Fibroblast of lung (primary cell): ENCODE results near the gene CAPN3. TPM values are rescaled to one million over a fixed set of nuclear protein-coding genes. Genes with fewer than 3 reads are reported as not detected.

ENCODE experiments used
- DNase-seq, 2 donors: peaks; one replicate each; pipeline versions ENCODE4 v3.0.0 to v3.0.0-alpha.2; 2010; ENCODE audit warnings: low read depth in 2 of 2
- H2AFZ ChIP-seq: 2 replicates; pipeline ENCODE4 v1.5.1; 2012; ENCODE audit warnings: low read length, control low read depth, inconsistent platforms
- H3K27ac ChIP-seq: 2 replicates; pipeline ENCODE4 v1.5.1; 2011; ENCODE audit warnings: low read length, control low read depth; ENCODE audit not compliant: insufficient read depth
- H3K27me3 ChIP-seq: 2 replicates; pipeline ENCODE4 v1.5.1; 2011; ENCODE audit warnings: mild to moderate bottlenecking, low read length; ENCODE audit not compliant: control insufficient read depth, insufficient read depth
- H3K36me3 ChIP-seq: 2 replicates; pipeline ENCODE4 v1.5.1; 2011; ENCODE audit warnings: low read length; ENCODE audit not compliant: control insufficient read depth, insufficient read depth
- H3K4me1 ChIP-seq: 2 replicates; pipeline ENCODE4 v1.5.1; 2011; ENCODE audit warnings: low read length; ENCODE audit not compliant: control insufficient read depth, insufficient read depth; ENCODE audit errors: extremely low read depth
- H3K4me2 ChIP-seq: 2 replicates; pipeline ENCODE4 v1.5.1; 2011; ENCODE audit warnings: low read length, control low read depth; ENCODE audit not compliant: insufficient read depth; ENCODE audit errors: extremely low read depth
- H3K4me3 ChIP-seq, 4 experiments: fragments of 200-600 bp in 1 of 4; sonication (generic) in 1 of 4; replicated peaks in 1 of 4; 2 replicates each; pipeline ENCODE4 v1.5.1; 2011 to 2016; ENCODE audit warnings: low read length in 4 of 4, low read depth in 3 of 4, mild to moderate bottlenecking in 3 of 4, control low read depth in 2 of 4, inconsistent platforms in 1 of 4, mixed read lengths in 1 of 4; ENCODE audit not compliant: insufficient read depth in 1 of 4; ENCODE audit errors: control extremely low read depth in 1 of 4
- H3K79me2 ChIP-seq: 2 replicates; pipeline ENCODE4 v1.5.1; 2012; ENCODE audit warnings: mild to moderate bottlenecking, low read length, inconsistent platforms; ENCODE audit not compliant: control insufficient read depth, insufficient read depth
- H3K9ac ChIP-seq: 2 replicates; pipeline ENCODE4 v1.5.1; 2011; ENCODE audit warnings: mild to moderate bottlenecking, low read length, control low read depth; ENCODE audit not compliant: insufficient read depth
- H3K9me3 ChIP-seq: 2 replicates; pipeline ENCODE4 v1.5.1; 2012; ENCODE audit warnings: low read depth, low read length; ENCODE audit not compliant: control insufficient read depth, insufficient read depth
- H4K20me1 ChIP-seq: 2 replicates; pipeline ENCODE4 v1.5.1; 2011; ENCODE audit warnings: low read length; ENCODE audit not compliant: control insufficient read depth, insufficient read depth; ENCODE audit errors: extremely low read depth
- EZH2 ChIP-seq: IDR thresholded peaks from 2 replicates; pipeline ENCODE4 v1.5.1; 2012; ENCODE audit warnings: low read length, control low read depth, mild to moderate bottlenecking; ENCODE audit errors: missing control alignments
- polyA plus RNA-seq, 2 donors: library from polyadenylated mRNA; depleted of rRNA in 1 of 2; stranded (reverse) in 1 of 2; unstranded in 1 of 2; fragments of >200 nt; gene quantifications; 2 replicates each; pipeline ENCODE4 v1.2.1, GENCODE V29; 2011 to 2012; ENCODE audit warnings: missing spikeins in 1 of 2
- total RNA-seq: library from RNA; depleted of rRNA; stranded (reverse); fragments of >200 nt; gene quantifications from 2 replicates; pipeline ENCODE4 v1.2.1, GENCODE V29; 2014
- TF ChIP-seq, protein P1 (sequence below), 2 donors: IDR thresholded peaks in 1 of 2; conservative IDR thresholded peaks in 1 of 2; 1 replicate in 1 of 2; 2 replicates in 1 of 2; pipeline ENCODE4 v1.5.1; 2011 to 2012; ENCODE audit warnings: low read length in 2 of 2, control low read depth in 1 of 2, inconsistent platforms in 1 of 2, low read depth in 1 of 2, mild to moderate bottlenecking in 1 of 2

CAPN3 gene
- total and polyA plus RNA-seq, 2 donors (not counting 1 experiment from before 2014, with no cell fraction given), result 1.3 to 3.6 TPM

DNA sequence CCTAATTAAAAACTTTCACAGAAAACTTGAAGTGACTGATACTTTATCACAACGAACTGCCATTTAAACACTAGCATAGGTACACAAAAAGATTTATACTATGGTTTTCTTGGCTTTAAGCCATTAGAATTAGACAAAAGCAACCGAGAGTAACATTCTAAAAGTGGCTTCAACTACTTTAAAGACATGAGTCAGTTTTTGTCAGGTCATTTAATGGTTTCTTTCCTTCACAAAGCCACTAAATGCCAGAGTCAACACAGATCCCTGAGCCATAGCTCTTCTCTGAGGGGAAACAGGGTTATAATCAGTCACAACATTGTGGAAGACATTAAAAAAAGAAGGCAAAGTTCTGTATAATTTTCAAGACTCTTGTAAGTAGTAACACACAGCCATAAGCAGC lies 54.6 kb downstream of the CAPN3 start:
- TF ChIP-seq EZH2, result no peak
- TF ChIP-seq, protein P1, sequence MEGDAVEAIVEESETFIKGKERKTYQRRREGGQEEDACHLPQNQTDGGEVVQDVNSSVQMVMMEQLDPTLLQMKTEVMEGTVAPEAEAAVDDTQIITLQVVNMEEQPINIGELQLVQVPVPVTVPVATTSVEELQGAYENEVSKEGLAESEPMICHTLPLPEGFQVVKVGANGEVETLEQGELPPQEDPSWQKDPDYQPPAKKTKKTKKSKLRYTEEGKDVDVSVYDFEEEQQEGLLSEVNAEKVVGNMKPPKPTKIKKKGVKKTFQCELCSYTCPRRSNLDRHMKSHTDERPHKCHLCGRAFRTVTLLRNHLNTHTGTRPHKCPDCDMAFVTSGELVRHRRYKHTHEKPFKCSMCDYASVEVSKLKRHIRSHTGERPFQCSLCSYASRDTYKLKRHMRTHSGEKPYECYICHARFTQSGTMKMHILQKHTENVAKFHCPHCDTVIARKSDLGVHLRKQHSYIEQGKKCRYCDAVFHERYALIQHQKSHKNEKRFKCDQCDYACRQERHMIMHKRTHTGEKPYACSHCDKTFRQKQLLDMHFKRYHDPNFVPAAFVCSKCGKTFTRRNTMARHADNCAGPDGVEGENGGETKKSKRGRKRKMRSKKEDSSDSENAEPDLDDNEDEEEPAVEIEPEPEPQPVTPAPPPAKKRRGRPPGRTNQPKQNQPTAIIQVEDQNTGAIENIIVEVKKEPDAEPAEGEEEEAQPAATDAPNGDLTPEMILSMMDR (conservative IDR thresholded peaks at IDR 0.05 in 1 of 2, IDR thresholded peaks at IDR 0.05 in 1 of 2; ENCODE audit: low read depth in 1 of 2, low read length in 2 of 2), result no peak
- H3K27ac ChIP-seq, result no peak overlapping the region
- H2AFZ ChIP-seq, result no peak overlapping the region
- H3K36me3 ChIP-seq, result peaks cover 11% of the 10 kb centered on the region
- no peaks in the 10 kb centered on the region for H3K79me2 ChIP-seq
- no peak overlapping the region for H3K4me3 ChIP-seq
- no peaks in the 10 kb centered on the region for H4K20me1 ChIP-seq
- H3K9me3 ChIP-seq, result no peaks in the 10 kb centered on the region
- peak in 1 of 2 donors; percentile 29 for DNase-seq
- no peak overlapping the region for H3K4me2 ChIP-seq
- no peak overlapping the region for H3K9ac ChIP-seq
- H3K27me3 ChIP-seq, result no peaks in the 10 kb centered on the region
- no peaks in the 10 kb centered on the region for H3K4me1 ChIP-seq

DNA sequence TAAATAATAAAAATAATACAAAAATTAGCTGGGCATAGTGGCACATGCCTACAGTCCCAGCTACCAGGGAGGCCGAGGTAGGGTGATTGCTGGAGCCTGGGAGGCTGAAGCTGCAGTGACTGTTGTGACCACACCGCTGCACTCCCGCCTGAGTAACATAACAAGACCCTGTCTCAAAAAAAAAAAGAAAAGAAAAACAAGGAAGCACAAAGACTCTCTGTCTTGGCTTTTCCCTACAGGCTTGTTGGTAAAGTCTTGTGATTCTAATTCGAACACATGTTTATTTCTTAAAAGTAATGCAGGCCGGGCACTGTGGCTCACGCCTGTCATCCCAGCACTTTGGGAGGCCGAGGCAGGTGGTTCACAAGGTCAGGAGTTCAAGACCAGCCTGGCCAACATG lies 60.1 kb downstream of the CAPN3 start:
- Histone ChIP-seq H3K9me3 (no peaks in the 10 kb centered on the region), H3K79me2 (no peaks in the 10 kb centered on the region), H3K4me1 (no peaks in the 10 kb centered on the region), H3K4me2 (no peak overlapping the region), H3K27me3 (no peaks in the 10 kb centered on the region), H4K20me1 (no peaks in the 10 kb centered on the region), H3K36me3 (peaks cover 5% of the 10 kb centered on the region), H3K27ac (no peak overlapping the region), H3K4me3 (no peak overlapping the region), H2AFZ (no peak overlapping the region), H3K9ac (no peak overlapping the region)
- no peak for TF ChIP-seq EZH2
- TF ChIP-seq, protein P1 (conservative IDR thresholded peaks at IDR 0.05 in 1 of 2, IDR thresholded peaks at IDR 0.05 in 1 of 2; ENCODE audit: low read depth in 1 of 2, low read length in 2 of 2), result no peak
- no peak for DNase-seq

- Histone ChIP-seq H3K4me3 (no peak overlapping the region), H2AFZ (no peak overlapping the region), H3K27ac (no peak overlapping the region), H3K27me3 (no peaks in the 10 kb centered on the region), H3K4me1 (no peaks in the 10 kb centered on the region), H3K9me3 (no peaks in the 10 kb centered on the region), H4K20me1 (no peaks in the 10 kb centered on the region), H3K4me2 (no peak overlapping the region), H3K9ac (no peak overlapping the region), H3K79me2 (no peaks in the 10 kb centered on the region), H3K36me3 (peaks cover 3% of the 10 kb centered on the region)
- no peak for DNase-seq
- TF ChIP-seq, protein P1 (conservative IDR thresholded peaks at IDR 0.05 in 1 of 2, IDR thresholded peaks at IDR 0.05 in 1 of 2; ENCODE audit: low read depth in 1 of 2, low read length in 2 of 2), result no peak
- TF ChIP-seq EZH2, result no peak
These were observed 62.1 kb downstream of the CAPN3 start for GRCh38 chr15:42421376-42421775.
